ENCODE data around the gene CRKL.

CRKL gene

DNA sequence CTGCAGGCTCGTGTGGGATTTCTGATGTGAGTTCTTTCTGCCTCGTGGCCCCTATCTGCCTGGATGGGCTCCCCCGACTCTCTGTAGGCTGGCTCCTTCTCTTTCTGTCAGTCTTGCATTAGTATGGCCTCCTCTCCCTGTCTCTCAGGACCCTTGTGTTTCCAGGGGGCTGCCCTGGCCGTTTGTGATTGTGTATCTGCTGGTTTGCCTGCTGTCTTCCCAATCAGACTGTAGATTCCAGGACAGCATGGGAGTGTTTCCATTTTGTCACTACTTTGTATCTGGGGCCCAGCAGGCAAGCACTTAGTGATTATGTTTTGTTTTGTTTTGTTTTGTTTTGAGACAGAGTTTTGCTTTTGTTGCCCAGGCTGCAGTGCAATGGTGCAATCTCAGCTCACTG, 32.8 kb upstream of the CRKL start:
- Histone ChIP-seq H3K27ac (ENCODE audit: low read length) (no peak overlapping the region), H3K36me3 (ENCODE audit: insufficient read depth, low read length) (peaks cover 71% of the 10 kb centered on the region)

GRCh38 chr22:20885017-20885556, 32.1 kb upstream of the CRKL start:
- Histone ChIP-seq H2AFZ (ENCODE audit: low read depth, low read length) (no peak overlapping the region), H3K9ac (ENCODE audit: low read depth, low read length) (no peak overlapping the region), H3K36me3 (ENCODE audit: insufficient read depth, low read length) (peaks cover 77% of the 10 kb centered on the region), H3K4me1 (ENCODE audit: insufficient read depth, low read length) (no peaks in the 10 kb centered on the region), H3K27ac (ENCODE audit: low read length) (no peak overlapping the region), H4K20me1 (ENCODE audit: insufficient read depth, low read length) (0 out of 2 replicates have a peak, but pooled peaks cover 4% of the 10 kb centered on the region), H3K27me3 (ENCODE audit: insufficient read depth, low read length, poor library complexity) (no peaks in the 10 kb centered on the region), H3K4me3 (ENCODE audit: low read depth in 1 of 2, low read length in 2 of 2) (no peak overlapping the region), H3K4me2 (ENCODE audit: insufficient read depth, low read length) (no peak overlapping the region), H3K79me2 (ENCODE audit: insufficient read depth, low read length) (no peaks in the 10 kb centered on the region), H3K9me3 (ENCODE audit: insufficient read depth, low read length, severe bottlenecking) (no peaks in the 10 kb centered on the region)
- ATAC-seq (ENCODE audit: insufficient read depth, low read depth) (no peak), DNase-seq (no peak)
- TF ChIP-seq EZH2 (IDR thresholded peaks at IDR 0.05; ENCODE audit: borderline replicate concordance, low read depth, low read length, severe bottlenecking), result no peak
- TF ChIP-seq, protein P1, sequence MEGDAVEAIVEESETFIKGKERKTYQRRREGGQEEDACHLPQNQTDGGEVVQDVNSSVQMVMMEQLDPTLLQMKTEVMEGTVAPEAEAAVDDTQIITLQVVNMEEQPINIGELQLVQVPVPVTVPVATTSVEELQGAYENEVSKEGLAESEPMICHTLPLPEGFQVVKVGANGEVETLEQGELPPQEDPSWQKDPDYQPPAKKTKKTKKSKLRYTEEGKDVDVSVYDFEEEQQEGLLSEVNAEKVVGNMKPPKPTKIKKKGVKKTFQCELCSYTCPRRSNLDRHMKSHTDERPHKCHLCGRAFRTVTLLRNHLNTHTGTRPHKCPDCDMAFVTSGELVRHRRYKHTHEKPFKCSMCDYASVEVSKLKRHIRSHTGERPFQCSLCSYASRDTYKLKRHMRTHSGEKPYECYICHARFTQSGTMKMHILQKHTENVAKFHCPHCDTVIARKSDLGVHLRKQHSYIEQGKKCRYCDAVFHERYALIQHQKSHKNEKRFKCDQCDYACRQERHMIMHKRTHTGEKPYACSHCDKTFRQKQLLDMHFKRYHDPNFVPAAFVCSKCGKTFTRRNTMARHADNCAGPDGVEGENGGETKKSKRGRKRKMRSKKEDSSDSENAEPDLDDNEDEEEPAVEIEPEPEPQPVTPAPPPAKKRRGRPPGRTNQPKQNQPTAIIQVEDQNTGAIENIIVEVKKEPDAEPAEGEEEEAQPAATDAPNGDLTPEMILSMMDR (IDR thresholded peaks at IDR 0.05; ENCODE audit: borderline replicate concordance, extremely low read depth, low read length, poor library complexity, severe bottlenecking), result no peak

More for the DNA sequence above, 32.8 kb upstream of the CRKL start:
- ATAC-seq (ENCODE audit: insufficient read depth, low read depth) (no peak), DNase-seq (no peak)
- Histone ChIP-seq H3K4me1 (ENCODE audit: insufficient read depth, low read length) (no peaks in the 10 kb centered on the region), H3K4me3 (ENCODE audit: low read depth in 1 of 2, low read length in 2 of 2) (no peak overlapping the region), H3K4me2 (ENCODE audit: insufficient read depth, low read length) (no peak overlapping the region), H3K79me2 (ENCODE audit: insufficient read depth, low read length) (no peaks in the 10 kb centered on the region), H2AFZ (ENCODE audit: low read depth, low read length) (no peak overlapping the region), H3K27me3 (ENCODE audit: insufficient read depth, low read length, poor library complexity) (no peaks in the 10 kb centered on the region), H4K20me1 (ENCODE audit: insufficient read depth, low read length) (0 out of 2 replicates have a peak, but pooled peaks cover 4% of the 10 kb centered on the region), H3K9ac (ENCODE audit: low read depth, low read length) (no peak overlapping the region), H3K9me3 (ENCODE audit: insufficient read depth, low read length, severe bottlenecking) (no peaks in the 10 kb centered on the region)
- no peak for TF ChIP-seq EZH2 (IDR thresholded peaks at IDR 0.05; ENCODE audit: borderline replicate concordance, low read depth, low read length, severe bottlenecking)
- TF ChIP-seq, protein P1 (IDR thresholded peaks at IDR 0.05; ENCODE audit: borderline replicate concordance, extremely low read depth, low read length, poor library complexity, severe bottlenecking), result no peak

DNA sequence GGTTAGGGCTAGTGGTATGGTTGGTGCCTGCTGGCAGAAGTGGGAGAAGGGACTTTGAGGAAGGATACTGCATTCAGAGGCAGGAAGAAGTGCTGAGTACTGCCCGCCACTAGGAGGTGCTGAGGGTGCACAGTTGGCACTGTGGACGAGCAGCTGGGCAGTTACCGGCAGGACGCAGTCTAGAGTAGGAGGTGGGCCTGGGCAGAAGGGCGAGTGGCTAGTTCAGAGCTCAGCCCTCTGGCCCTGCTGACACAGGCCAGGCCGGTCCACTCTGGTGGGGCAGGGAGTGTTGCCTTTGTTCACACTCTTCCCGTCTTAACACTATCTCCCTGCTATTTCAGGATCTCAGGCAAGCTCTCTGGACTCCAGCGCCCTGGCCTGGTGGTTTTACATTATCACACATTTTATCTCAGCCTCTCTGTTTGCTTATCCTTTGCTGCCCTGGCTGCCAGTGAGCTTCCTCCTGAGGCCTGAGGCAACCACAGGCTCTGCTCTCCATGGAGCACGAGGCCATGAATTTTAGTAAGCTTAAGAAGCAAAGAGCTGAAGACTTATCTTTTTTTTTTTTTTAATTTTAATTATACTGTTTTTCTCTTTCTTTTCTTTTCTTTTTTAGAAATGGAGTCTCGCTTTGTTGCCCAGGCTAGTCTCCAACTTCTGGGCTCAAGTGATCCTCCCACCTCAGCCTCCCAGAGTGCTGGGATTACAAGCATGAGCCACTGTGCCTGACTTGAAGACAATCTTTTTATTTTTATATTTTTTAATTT, 31.5 kb upstream of the CRKL start:
- Histone ChIP-seq H2AFZ (ENCODE audit: low read depth, low read length) (no peak overlapping the region), H4K20me1 (ENCODE audit: insufficient read depth, low read length) (0 out of 2 replicates have a peak, but pooled peaks cover 4% of the 10 kb centered on the region), H3K4me3 (ENCODE audit: low read depth in 1 of 2, low read length in 2 of 2) (no peak overlapping the region), H3K79me2 (ENCODE audit: insufficient read depth, low read length) (no peaks in the 10 kb centered on the region), H3K4me1 (ENCODE audit: insufficient read depth, low read length) (no peaks in the 10 kb centered on the region), H3K9ac (ENCODE audit: low read depth, low read length) (no peak overlapping the region), H3K36me3 (ENCODE audit: insufficient read depth, low read length) (peaks cover 75% of the 10 kb centered on the region), H3K4me2 (ENCODE audit: insufficient read depth, low read length) (no peak overlapping the region), H3K9me3 (ENCODE audit: insufficient read depth, low read length, severe bottlenecking) (no peaks in the 10 kb centered on the region), H3K27me3 (ENCODE audit: insufficient read depth, low read length, poor library complexity) (no peaks in the 10 kb centered on the region), H3K27ac (ENCODE audit: low read length) (no peak overlapping the region)
- ATAC-seq (ENCODE audit: insufficient read depth, low read depth) (peak; percentile 64), DNase-seq (peak; percentile 29)
- no peak for TF ChIP-seq EZH2 (IDR thresholded peaks at IDR 0.05; ENCODE audit: borderline replicate concordance, low read depth, low read length, severe bottlenecking)
- TF ChIP-seq, protein P1 (IDR thresholded peaks at IDR 0.05; ENCODE audit: borderline replicate concordance, extremely low read depth, low read length, poor library complexity, severe bottlenecking), result peak; percentile 71

Measured in DND-41 (cell line).